ENCODE measurements around the gene S100A13.

S100A13 gene

DNA sequence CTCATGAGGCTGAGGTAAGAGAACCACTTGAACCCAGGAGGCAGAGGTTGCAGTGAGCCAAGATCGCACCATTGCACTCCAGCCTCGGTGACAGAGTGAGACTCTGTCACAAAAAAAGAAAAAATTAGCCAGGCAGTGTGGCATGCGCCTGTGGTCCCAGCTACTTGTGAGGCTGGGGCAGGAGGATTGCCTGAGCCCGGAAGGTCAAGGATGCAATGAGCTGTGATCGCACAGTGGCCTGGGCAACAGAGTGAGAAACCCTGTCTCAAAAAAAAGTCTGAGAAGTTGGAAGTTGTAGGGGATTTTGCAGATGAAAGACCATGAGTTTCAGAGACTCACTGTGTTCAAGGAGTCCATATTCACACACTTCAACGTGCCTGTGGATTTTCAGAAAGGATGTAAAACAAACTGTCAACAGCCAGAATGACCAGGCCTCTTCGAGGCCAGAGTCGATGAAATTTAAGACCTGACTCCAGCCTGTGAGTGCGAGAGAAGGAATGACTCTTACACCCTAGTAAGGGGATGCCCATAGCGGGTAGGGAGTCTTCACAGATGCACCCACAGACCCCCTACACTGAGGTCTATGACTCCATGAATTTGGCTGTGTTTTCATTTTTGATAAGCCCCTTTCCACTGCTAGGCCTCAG, 2.2 kb downstream of the S100A13 start:
- peak; percentile 33 for DNase-seq

DNA sequence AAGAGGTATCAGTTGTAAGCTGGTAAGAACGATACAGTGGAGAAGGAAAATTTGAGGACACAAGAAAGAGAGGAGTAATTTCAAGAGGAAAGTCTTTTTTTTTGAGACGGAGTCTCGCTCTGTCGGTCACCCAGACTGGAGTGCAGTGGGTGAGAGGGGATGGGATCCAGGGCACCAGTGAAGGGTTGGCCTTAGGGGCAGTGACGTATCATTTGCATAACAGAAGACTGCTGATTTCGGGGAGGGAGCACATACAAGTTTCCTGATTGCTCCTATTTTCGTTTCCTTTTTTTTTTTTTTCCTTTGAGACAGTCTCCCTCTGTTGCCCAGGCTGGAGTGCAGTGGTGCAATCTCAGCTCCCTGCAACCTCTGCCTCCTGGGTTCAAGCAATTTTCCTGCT, 4.2 kb downstream of the S100A13 start:
- no peak for DNase-seq

DNA sequence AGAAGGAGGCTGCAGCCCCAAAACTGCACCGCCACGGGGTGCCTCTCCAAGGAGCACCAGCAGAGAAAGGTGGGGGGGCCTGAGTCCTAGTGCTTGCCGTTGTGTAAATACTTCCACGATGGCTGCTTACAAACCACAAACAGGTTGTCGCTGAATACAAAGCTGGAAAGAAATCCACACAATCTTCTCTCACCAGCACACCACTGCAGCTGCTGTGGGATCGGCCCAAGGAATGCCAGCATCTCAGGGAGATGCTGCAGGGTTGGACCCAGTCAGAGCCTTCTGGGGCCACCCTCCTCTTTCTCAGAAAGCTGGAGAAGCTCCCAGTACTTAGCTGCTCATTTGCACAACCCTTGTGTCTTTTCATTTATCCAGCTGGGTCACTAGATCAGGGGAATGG, 8.1 kb downstream of the S100A13 start:
- DNase-seq: peak; percentile 9

DNA sequence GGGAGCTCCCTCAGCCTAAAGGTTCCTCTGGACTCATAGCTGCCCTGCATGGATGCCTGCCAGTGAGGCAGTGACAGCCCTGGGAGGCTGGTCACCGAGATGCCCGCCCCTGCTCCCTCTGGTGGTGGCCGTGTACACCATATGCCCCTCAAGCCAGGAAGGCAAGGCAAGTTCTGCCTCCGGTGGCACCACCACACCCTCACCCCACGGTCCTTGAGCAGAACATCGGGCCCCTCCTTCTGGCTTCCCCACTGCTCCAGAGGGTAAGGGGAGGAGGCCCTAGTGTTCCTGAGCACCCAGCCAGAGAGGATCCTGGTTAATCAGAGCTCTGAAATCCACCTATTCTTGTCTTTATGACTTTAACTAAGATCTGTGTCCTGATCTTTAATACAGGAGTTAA, 9.6 kb downstream of the S100A13 start:
- no peak for DNase-seq

DNA sequence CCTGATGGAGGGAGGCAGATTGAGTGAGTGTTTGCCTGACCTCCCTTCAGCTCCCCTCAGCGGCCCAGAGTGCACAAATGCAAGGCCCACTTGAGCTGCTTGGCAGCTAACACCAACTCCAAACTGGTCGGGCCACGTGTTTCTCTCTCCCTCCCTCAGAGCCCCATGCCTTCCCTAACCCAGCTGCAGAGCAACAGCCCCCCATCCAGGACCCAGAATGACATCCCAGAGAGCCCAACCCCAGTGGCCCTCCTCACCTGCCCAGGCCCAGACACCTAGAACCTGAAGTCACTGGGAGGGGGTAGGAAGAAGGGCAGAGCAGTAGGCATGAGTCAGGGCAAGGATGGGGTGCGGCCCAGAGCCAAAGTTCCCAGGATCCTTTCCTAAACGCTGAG, 10.4 kb downstream of the S100A13 start:
- no peak for DNase-seq

DNA sequence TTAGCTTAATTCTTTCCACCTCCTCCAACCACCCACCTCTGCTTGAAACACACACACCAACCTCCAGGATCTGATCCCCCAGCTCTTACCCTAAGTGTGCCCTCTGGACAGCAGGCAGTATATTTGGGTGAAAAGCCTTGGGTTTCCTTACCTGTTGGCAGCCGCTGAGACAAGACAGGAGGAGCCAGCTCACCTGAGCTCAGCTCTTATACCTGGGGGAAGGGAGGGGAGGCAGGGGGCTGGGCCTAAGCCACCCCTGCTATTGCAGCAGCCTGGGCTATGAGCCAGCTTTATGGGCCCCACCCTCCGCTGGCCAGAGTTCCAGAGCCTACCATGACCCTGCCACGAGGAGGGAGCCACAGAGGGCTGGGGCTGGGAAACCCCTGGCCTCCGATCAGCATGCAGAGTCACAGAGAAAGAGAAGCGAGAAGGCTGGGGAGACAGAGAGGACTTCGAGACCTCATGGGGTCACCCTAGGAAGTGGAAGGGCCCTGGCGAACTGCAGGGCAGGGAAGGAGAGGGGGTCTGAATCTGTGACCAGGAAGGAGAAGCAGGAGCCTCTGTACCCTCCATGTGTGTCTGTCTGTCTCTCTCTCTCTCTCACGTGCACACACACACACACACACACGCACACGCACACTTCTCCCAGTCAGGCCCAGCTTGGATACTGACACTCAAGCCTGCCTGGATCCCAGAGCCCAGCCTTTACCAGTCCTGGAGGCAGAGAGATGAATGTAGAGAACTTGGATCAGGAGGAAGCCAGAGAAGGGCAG, 11.0 kb downstream of the S100A13 start, which contains the start of gene S100A14:
TSS of gene S100A14 (minus strand) at position 182 of the 773 bp plus-strand sequence. CDS start 467 bp downstream, outside the sequence.
- DNase-seq: no peak

DNA sequence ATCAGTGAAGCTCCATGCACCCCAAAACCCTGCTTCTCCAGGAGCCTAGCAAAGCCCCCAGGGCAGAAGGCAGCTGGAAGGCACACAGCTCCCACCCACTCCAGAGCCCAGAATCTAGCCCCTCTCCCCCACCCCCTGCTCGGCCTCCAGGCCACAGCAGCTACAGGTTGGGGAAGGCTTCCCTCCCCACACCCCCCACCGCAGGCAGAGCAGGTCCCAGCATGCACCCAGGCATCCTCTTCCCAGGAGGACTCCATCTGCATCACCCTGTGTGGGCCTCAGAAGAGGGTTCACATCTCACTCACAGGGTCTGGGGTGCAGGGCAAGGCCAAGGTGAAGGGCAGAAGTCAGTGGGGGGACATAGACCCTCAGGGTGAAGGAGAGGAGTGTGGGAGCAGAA, 11.9 kb downstream of the S100A13 start:
- no peak for DNase-seq

DNA sequence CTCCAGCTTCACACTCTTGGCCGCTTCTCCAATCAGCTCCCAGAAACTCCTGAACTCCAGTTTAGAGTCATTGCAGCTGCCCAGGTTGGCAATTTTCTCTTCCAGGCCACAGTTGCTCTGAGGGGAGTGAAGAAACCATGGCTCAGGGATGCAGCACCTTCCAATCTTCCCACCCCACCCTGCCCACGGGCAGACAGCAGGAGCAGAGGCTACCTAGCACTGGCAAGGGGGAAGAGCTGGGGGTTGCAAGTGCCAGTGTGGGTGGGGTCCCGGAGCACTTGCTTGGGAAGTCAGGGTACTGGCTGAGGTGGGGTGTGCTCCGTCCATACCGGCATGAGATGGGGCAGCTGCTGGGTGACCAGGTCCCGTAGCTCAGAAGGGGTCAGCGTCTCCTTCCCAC, 12.4 kb downstream of the S100A13 start:
- no peak for DNase-seq

DNA sequence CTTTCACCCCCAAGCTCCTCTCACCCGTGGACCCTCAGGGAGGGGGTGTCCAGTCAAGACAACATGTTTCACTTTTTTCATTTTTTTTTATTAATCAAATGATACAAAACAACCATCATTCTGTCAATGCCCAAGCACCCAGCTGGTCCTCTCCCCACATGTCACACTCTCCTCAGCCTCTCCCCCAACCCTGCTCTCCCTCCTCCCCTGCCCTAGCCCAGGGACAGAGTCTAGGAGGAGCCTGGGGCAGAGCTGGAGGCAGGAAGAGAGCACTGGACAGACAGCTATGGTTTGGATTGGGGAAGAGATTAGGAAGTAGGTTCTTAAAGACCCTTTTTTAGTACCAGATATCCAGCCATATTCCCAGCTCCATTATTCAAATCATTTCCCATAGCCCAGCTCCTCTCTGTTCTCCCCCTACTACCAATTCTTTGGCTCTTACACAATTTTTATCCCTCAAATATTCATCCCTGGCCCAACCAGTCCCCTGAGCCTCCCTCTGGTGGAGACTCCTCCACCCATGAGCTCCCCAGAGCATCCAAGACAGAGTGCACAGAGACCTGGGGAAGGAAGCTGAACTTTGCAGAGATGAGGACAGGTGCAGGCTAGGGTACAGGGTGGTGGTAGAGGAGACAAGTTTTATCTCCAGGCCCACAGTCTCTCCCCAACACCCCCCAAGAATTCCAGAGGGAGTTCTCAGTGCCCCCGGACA, 13.0 kb downstream of the S100A13 start:
- no peak for DNase-seq

DNA sequence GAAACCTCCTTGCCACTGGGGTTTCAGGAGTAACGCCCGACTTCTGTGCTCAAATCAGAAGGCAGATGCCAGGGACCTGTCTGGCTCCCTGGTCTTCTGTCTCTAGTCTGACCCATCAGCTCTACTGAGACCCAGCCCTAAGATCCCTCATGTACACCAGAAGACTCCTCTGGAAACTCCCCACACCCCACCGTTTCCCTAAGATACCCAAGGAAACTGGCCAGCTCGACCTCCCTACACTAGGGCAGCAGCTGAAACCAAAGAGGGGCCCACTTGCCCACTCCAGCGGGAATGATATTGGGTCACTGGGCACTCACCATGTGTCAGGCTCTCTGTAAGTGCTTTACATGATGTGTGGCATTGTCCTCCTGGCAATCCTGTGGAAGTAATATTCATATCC, 13.9 kb downstream of the S100A13 start:
- no peak for DNase-seq

DNA sequence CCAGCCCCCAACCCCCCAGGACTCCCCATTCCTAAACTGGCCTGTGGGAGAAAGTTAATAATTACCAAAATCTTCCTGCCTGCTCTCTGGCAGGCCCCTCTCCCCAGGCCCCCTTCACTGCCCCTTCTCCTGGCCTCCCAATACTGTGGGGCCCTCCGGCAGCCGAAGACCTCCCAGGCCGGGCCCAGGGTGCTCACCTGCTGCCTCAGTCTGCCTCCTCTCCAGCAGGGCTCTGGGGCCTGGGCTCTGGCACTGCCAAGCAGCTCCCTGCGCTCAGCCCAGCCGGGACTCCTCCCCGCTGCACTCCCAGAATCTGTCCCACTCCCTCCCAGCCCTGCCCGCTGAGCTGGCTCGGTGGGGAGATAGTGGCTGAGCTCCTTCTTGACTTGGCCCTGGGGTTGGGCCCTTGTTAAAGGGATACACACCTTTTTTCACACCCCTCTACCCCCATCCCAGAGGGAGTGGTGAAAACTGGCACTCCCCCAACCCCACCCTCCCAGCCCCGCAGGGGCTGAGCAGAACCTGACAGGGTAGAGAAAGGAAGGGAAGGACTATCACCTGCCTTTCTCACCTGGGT, 14.5 kb downstream of the S100A13 start, which contains the start of gene S100A16:
TSS of gene S100A16 (minus strand) at position 383 of the 577 bp plus-strand sequence. CDS start 4,986 bp downstream, outside the sequence.
- DNase-seq: no peak

DNA sequence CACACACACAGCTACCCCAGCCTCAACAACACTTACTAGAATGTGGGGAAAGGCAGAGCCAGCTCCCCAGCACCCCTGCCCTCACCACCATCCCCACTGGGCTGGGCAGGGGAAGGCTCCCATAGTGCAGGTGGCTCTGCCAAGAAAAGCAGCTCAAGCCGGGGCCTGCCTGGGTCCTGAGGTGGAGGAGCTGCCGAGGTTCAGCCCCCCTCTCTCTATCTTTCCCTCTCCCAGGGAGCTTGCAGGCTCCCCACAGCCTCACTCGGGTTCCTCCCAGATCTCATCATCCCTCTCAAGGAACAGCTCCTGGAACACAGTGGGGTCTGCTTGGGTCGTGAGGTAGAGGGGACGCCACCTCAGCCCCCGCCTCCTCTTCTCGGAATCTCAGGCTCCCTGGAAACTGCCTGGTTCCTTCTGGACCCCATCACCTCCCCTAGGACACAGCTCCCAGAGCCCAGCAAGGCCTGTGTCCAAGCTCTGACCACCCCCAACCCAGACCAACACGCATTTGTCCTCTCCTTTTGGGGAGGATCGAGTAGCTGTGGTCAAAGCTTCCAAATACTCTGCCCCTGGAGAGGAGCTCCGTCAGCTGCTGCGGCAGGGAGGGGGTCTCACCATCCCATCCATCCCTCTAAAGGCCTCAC, 15.1 kb downstream of the S100A13 start:
- DNase-seq: no peak

DNA sequence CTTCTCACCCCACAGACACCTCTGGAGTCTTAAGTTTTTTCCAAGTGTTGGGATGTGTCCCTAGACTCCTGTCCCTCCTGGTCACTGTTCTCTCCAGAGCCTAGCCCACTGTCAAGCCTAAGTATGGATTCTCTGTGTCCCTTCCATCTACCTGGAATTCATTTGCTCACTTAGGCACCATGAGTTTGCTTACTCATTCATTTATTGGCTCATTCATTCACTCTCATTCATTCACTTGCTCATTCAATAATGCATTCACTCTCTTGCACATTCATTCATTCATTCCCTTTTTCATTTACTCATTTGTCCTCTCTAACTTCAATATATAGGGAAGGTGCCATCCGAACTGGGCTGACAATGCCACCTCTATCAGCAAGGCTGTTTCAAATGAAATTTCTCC, 15.9 kb downstream of the S100A13 start:
- DNase-seq: no peak

DNA sequence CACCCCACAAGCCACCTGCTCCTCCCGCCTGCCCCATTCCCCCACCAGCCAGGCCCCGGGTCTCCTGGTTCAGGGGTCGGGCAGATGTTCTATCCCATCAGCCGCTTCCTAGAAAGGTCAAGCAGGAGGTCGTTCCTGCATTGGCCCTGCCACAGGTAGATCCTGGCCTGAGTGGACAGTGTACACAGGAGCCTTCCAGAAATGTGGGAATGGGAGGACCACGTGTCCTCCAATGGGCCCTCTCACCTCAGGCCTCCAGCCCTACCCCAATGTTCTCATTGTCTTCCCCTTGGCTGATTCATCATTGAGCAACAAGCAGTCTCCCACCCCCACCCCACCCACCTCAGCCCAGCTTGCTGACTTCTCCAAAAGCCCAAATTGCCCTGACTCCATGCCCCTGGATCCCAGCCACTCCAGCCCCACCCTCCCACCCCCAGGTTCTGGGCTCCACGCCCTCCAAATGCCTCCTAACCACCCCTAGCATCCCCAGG, 16.4 kb downstream of the S100A13 start:
- DNase-seq: no peak

DNA sequence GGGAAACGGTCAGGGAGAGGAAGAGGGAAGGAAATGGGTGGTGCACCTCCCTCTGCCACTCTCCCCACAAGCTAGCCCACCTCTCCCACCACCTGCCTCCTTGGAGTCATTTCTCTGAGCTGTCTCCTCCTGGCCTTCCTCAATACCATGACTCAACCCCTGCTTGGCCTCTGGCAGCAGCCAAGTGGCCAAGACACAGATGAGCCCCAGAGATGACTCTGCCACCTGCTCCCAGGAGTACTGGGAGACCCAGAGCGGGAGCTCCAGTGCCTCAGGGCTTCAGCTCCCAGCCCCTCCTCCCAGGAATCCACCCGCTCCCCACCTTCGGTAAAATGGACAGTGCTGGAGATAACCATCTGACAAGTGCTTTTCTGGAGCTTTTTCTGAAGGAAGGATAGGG, 17.0 kb downstream of the S100A13 start:
- no peak for DNase-seq

DNA sequence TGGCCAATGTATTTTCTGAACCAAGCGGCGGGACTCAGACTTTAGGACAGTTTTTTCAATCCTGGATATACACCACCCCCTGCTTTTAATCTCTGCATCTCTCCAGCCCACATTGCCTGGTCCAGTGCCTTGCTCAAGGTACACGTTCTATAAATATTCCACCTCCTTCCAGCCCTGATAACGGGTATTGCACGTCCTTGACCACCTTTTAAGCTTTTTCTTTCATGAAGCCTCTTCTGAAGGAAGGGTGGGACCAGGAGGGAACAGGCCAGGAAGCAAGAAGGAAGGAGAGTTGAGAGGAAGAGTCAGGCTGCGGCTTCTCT, 17.8 kb downstream of the S100A13 start:
- DNase-seq: no peak

DNA sequence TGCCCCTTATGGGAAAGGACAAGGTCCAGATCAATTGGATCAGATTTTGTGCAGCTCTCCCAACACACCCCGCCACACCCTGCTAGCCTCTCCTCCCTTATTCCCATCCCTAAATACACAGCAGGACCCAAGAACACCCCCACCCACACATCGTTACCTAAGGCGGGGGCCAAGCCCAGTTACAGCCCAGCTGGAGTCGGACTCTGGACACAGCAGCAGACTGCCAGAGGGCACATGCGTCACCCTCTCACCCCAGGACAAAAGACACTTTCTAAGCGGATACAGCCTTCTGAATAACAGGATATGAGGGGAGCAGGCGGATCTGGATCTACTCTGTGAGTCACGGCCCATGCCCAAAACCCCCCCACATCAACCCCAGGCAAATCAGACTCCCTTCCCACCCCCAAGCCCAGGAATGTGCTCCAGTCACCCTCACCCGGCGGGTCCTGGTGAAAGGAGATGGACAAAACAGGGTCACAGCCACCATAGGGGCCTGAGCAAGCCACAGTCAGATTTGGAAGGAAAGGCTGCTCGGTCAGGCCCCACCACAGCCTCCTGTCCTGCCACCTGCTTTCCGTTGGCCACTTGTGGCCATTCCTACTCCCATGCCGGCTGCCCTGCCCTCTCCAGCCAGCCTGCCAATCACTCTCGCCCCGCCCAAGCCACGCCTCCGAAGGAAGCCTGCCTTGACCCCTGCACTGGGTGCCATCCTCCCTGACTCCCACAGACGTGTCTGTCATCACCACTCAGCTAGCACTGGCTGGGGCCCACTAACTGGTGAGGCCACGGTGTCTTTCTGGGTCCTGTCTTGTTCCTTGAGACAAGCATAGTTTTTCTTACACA, 18.3 kb downstream of the S100A13 start:
- DNase-seq: no peak

DNA sequence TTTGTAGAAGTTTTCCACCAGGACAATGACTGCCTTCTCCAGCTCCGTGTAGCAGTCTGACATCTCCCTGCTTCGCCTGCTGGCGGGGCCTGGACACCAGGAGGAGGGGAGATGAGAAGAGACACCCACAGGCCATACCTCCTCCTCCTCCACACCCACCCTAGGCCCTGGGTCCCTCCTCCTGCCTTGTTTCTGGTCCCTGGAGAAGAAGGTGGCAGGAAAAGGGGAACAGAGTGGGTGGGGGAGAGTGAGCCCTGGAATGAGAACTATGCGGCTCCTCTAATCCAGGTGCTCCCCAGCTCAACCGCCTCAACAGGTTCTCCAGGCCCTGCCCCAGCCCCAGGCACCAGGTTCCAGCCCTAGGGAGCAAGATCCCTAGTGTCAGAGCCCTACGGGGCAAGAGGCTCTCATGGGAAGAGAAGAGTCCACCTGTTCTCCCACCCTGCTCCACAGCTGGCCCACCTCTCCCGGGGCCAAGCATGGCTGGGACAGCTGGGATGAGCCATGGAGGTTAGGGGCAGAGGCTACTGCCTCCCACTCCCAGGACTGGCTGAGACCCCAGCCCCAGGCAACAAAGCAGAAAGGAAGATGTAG, 19.1 kb downstream of the S100A13 start:
- DNase-seq: no peak

DNA sequence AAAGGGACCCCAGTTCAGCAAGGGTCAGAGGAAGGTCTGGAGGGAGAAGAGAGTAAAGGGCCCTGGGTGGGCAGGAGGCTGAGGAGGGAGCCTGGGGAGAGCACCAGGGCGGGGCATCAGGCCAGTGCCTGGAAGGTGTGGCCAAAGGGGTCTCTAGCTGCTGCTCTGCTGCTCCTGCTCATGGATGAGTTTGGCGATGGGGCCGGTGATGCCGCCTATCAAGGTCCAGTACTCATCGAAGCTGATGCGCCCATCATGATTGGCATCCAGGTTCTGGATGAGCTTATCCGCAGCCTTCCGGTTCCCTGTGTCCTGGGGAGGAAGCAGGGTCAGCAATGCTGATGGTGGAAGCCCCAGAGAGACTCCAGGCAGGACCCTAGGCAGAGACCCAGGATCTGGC, 19.9 kb downstream of the S100A13 start:
- no peak for DNase-seq

DNA sequence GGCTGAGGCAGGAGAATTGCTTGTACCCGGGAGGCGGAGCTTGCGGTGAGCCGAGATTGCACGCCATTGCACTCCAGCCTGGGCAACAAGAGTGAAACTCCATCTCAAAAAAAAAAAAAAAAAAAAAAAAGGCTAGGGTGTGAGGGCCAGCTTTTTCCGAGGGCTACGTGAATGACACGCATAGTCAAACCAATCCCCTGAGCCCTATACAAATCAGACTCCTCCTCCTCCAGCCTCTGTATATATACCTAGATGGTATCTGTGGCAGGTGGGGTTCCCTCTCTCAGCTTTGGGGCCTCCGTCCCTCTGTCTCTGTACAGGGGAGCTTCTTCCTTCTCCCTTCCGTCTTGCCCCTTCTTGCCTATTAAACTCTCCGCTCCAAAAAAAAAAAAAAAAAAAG, 21.1 kb downstream of the S100A13 start:
- no peak for DNase-seq

DNA sequence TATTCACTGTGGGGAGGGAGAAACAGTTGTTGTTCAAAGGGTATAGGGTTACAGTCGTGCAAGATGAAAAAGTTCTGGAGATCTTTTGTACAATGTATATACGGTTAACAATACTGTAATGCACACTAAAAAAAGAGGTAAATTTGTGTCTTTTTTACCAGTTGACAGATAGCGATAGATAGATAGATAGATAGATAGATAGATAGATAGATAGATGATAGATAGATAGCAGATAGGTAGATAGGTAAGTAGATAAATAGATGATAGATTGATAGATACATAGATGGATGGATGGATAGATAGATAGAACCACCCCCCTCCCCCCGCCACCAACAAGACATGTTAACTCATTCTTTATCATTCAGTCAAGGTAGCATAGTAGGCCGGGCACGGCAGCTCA, 24.6 kb downstream of the S100A13 start:
- DNase-seq: no peak

DNA sequence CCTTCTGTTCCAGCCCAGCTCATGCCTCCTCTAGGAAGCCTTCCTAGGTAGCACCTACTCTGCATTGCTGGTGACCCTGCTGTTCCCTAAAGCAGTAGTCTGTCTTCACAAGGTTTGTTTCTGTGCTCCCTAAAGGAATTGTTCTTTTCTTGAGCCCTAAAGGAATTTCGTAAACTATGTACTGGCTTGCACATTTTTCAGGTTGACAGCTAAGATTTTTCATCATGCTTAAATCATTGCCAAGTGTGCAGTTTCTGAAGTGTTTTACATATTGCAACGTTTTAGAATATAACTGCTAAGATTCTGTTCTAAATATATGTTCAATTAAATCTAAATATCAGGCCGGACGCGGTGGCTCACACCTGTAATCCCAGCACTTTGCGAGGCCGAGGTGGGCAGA, 27.5 kb downstream of the S100A13 start:
- no peak for DNase-seq

Data from activated effector memory CD4-positive, alpha-beta T cell treated with anti-CD3 and anti-CD28 coated beads, Interleukin-2, amount 50 U/mL, for 16 hours (primary cell).